Measurements from ENCODE around the gene NRXN2. TPM values are rescaled to one million over a fixed set of nuclear protein-coding genes. Genes with fewer than 3 reads are reported as not detected.

NRXN2 gene
- polyA plus RNA-seq, 1 of the 3 experiments (the other 2 are of a cell fraction), result 0.15 TPM

DNA sequence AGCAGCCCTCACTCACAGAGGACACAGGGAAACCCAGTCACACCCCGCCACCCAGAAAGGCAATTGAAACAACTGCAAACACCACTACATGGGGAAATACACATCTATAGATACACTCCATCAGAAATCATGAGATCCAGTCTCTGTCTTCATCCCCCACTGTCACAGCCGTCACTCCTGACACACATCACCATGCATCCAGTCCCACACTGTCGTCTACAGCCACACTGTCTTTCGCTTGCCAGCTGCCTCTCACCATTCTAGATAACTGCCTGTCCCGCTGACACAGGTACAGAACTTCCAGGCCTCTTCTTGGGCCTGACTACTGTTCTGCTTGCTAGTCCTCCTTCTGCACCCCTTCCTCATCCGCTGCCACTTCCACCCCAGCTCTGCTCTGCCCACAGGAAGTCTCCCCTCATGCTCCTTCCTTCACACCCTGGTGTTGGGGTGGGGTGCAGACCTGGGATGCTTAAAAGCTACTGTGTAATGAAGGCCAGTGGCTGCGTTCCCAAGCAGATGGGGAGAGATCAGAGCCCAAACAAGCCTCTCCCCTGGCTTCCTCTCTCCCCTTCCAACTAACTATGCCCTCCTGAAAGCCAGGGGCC, 89.3 kb downstream of the NRXN2 start (continued):
- TF ChIP-seq MXI1 (IDR thresholded peaks at IDR 0.05; ENCODE audit: low read depth, low read length), result no peak
- no peak for TF ChIP-seq TCF12 (IDR thresholded peaks at IDR 0.05)
- no peak for TF ChIP-seq NRF1 (IDR thresholded peaks at IDR 0.05; ENCODE audit: low read depth, low read length)

DNA sequence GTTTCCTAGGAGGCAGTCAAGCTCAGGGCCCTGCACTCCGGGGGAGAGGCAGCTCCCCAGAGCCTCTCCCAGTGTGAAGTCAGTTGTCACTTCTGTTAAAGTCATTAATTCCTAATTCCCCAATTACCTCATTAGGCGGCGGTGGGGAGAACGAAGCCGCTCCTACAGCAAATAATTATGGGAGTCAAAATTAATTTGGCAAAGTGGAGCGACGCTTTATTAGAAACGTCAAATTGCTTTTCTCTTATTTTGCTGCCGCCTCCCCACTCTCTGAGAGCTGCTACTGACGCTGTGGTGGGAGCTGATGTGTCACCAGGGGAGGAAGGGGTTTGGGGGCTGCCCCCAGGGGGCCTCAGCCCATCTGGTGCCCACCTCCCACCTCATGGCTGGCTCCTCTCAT, 90.3 kb downstream of the NRXN2 start:
- no peak for DNase-seq
- 79% methylated on average over 9 of the region's 10 CpGs for WGBS (ENCODE audit: low lambda C conversion rate)
- H3F3A ChIP-seq (replicated peaks; ENCODE audit: insufficient read depth), result no peaks in the 10 kb centered on the region
- no peak overlapping the region for H3K9ac ChIP-seq
- peaks cover 0 to 31% of the 10 kb centered on the region in 2 experiments; a peak in 1 of 4 replicates for H3K4me1 ChIP-seq (ENCODE audit: control insufficient read depth in 1 of 2, insufficient read depth in 2 of 2, low read depth in 1 of 2, low read length in 1 of 2)
- H3K9me3 ChIP-seq, result no peaks in the 10 kb centered on the region
- CTCF ChIA-PET, result interaction anchor here (1.6 to 6.6 kb wide), 3 partner anchors 17 to 184 kb away, joined by 4 to 61 read pairs (median 6); no protein-coding TSS in a partner anchor
- peaks cover 14% of the 10 kb centered on the region for H3K27me3 ChIP-seq (ENCODE audit: insufficient read depth)
- H3K27ac ChIP-seq (ENCODE audit: low read depth in 2 of 2, low read length in 1 of 2), result no peak overlapping the region
- H3K4me2 ChIP-seq, result no peak overlapping the region
- H2AFZ ChIP-seq (ENCODE audit: low read depth), result no peak overlapping the region
- H3K9me2 ChIP-seq, result no peaks in the 10 kb centered on the region
- H4K20me1 ChIP-seq (ENCODE audit: insufficient read depth), result no peaks in the 10 kb centered on the region
- no peaks in the 10 kb centered on the region for H3K36me3 ChIP-seq (replicated peaks in 1 of 2; ENCODE audit: control insufficient read depth in 1 of 2, insufficient read depth in 2 of 2, low read length in 1 of 2)
- H3K79me2 ChIP-seq (ENCODE audit: insufficient read depth), result no peaks in the 10 kb centered on the region
- POLR2A ChIA-PET, result no interaction called here
- no peak overlapping the region for H3K4me3 ChIP-seq (ENCODE audit: low read depth in 2 of 2, low read length in 1 of 2)
- no peak for TF ChIP-seq FOXJ3 (CRISPR knock-in tag; IDR thresholded peaks at IDR 0.05)
- TF ChIP-seq, protein P1, sequence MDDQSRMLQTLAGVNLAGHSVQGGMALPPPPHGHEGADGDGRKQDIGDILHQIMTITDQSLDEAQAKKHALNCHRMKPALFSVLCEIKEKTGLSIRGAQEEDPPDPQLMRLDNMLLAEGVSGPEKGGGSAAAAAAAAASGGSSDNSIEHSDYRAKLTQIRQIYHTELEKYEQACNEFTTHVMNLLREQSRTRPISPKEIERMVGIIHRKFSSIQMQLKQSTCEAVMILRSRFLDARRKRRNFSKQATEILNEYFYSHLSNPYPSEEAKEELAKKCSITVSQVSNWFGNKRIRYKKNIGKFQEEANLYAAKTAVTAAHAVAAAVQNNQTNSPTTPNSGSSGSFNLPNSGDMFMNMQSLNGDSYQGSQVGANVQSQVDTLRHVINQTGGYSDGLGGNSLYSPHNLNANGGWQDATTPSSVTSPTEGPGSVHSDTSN (IDR thresholded peaks at IDR 0.05), result no peak
- no peak for TF ChIP-seq NRF1 (IDR thresholded peaks at IDR 0.05; ENCODE audit: low read depth, low read length)
- TF ChIP-seq SIN3A (IDR thresholded peaks at IDR 0.05; ENCODE audit: borderline replicate concordance, low read depth, low read length), result no peak
- TF ChIP-seq, protein P2, sequence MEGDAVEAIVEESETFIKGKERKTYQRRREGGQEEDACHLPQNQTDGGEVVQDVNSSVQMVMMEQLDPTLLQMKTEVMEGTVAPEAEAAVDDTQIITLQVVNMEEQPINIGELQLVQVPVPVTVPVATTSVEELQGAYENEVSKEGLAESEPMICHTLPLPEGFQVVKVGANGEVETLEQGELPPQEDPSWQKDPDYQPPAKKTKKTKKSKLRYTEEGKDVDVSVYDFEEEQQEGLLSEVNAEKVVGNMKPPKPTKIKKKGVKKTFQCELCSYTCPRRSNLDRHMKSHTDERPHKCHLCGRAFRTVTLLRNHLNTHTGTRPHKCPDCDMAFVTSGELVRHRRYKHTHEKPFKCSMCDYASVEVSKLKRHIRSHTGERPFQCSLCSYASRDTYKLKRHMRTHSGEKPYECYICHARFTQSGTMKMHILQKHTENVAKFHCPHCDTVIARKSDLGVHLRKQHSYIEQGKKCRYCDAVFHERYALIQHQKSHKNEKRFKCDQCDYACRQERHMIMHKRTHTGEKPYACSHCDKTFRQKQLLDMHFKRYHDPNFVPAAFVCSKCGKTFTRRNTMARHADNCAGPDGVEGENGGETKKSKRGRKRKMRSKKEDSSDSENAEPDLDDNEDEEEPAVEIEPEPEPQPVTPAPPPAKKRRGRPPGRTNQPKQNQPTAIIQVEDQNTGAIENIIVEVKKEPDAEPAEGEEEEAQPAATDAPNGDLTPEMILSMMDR (IDR thresholded peaks at IDR 0.05), result no peak
- TF ChIP-seq, protein P3, sequence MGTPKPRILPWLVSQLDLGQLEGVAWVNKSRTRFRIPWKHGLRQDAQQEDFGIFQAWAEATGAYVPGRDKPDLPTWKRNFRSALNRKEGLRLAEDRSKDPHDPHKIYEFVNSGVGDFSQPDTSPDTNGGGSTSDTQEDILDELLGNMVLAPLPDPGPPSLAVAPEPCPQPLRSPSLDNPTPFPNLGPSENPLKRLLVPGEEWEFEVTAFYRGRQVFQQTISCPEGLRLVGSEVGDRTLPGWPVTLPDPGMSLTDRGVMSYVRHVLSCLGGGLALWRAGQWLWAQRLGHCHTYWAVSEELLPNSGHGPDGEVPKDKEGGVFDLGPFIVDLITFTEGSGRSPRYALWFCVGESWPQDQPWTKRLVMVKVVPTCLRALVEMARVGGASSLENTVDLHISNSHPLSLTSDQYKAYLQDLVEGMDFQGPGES (IDR thresholded peaks at IDR 0.05; ENCODE audit: low read depth, low read length), result no peak
- TF ChIP-seq MAX (IDR thresholded peaks at IDR 0.05; ENCODE audit: low read depth), result no peak
- TF ChIP-seq, protein P4, sequence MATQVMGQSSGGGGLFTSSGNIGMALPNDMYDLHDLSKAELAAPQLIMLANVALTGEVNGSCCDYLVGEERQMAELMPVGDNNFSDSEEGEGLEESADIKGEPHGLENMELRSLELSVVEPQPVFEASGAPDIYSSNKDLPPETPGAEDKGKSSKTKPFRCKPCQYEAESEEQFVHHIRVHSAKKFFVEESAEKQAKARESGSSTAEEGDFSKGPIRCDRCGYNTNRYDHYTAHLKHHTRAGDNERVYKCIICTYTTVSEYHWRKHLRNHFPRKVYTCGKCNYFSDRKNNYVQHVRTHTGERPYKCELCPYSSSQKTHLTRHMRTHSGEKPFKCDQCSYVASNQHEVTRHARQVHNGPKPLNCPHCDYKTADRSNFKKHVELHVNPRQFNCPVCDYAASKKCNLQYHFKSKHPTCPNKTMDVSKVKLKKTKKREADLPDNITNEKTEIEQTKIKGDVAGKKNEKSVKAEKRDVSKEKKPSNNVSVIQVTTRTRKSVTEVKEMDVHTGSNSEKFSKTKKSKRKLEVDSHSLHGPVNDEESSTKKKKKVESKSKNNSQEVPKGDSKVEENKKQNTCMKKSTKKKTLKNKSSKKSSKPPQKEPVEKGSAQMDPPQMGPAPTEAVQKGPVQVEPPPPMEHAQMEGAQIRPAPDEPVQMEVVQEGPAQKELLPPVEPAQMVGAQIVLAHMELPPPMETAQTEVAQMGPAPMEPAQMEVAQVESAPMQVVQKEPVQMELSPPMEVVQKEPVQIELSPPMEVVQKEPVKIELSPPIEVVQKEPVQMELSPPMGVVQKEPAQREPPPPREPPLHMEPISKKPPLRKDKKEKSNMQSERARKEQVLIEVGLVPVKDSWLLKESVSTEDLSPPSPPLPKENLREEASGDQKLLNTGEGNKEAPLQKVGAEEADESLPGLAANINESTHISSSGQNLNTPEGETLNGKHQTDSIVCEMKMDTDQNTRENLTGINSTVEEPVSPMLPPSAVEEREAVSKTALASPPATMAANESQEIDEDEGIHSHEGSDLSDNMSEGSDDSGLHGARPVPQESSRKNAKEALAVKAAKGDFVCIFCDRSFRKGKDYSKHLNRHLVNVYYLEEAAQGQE (IDR thresholded peaks at IDR 0.05; ENCODE audit: low read depth, low read length), result no peak
- no peak for TF ChIP-seq CHD2 (IDR thresholded peaks at IDR 0.05; ENCODE audit: low read length, partially characterized antibody)
- TF ChIP-seq SMC3 (IDR thresholded peaks at IDR 0.05; ENCODE audit: low read depth, low read length), result no peak
- no peak for TF ChIP-seq EP300 (IDR thresholded peaks at IDR 0.05; ENCODE audit: borderline replicate concordance in 1 of 2, low read depth in 1 of 2, low read length in 1 of 2)
- TF ChIP-seq RFX5 (IDR thresholded peaks at IDR 0.05; ENCODE audit: low read length), result no peak
- no peak for TF ChIP-seq USF1 (IDR thresholded peaks at IDR 0.05; ENCODE audit: borderline replicate concordance, low read depth)
- TF ChIP-seq, protein P5, sequence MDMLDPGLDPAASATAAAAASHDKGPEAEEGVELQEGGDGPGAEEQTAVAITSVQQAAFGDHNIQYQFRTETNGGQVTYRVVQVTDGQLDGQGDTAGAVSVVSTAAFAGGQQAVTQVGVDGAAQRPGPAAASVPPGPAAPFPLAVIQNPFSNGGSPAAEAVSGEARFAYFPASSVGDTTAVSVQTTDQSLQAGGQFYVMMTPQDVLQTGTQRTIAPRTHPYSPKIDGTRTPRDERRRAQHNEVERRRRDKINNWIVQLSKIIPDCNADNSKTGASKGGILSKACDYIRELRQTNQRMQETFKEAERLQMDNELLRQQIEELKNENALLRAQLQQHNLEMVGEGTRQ (IDR thresholded peaks at IDR 0.05; ENCODE audit: borderline replicate concordance, low read depth, low read length), result no peak
- TF ChIP-seq RCOR1 (IDR thresholded peaks at IDR 0.05; ENCODE audit: low read length), result no peak
- no peak for TF ChIP-seq FOSL2 (IDR thresholded peaks at IDR 0.05; ENCODE audit: borderline replicate concordance, low read depth)
